Gastrocnemius medialis (tissue), 4 donors: ENCODE results near the gene PCNX2.

ENCODE experiments used
- POLR2A ChIP-seq, 2 donors: fragments of 450-650 bp; IDR thresholded peaks; one replicate each; pipeline ENCODE4 v1.6.1; 2017; ENCODE audit warnings: antibody characterized with exemption in 2 of 2, mild to moderate bottlenecking in 2 of 2, moderate library complexity in 2 of 2
- TF ChIP-seq, protein P1 (sequence below), 5 experiments: fragments of 450-650 bp in 3 of 5; fragments of 200-600 bp in 2 of 5; sonication (generic) in 2 of 5; IDR thresholded peaks in 4 of 5; conservative IDR thresholded peaks in 1 of 5; 1 replicate in 4 of 5; 2 replicates in 1 of 5; pipeline ENCODE4 v1.5.1; 2016 to 2019; ENCODE audit warnings: antibody characterized with exemption in 5 of 5, mild to moderate bottlenecking in 3 of 5, moderate library complexity in 3 of 5

DNA sequence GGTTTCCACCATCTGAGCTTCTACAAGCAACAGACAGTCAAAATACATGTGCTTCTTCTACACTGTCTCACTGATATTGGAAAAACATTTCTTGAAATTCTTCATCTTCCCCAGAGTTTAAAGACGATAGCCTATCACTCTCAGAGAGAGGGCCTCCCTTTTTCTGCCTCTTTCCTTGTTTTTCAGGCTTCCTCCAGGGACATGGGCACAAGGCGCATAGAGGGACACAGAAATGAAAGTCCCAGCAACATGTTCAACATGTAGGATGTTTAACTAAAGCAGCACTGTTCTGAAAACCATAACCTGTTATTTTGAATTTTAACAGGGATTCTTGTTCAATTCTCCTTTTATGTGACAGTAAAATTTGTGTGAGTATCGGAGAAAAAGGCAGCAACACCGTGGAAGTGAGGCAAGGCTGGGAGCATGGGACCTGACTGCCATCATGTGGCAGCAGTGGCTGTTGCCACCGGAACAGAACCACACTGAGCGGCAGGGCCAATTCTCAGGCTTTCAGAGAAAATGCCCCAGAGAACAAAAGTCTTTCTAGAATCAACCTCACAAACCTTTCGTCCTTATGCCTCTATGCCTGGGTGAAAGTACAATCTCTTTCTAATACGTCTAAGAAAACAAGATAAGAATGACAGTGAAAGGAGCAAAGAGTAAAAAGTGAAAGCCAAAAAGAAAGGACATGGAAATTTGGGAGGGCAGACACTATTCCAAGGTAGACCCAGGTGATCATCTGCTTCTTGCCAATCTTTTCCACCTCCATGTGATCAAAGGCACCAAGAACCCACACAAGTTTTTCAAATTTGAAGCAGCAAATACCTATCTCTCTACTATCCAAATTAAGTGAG is 54.5 kb downstream of the PCNX2 start:
- TF ChIP-seq, protein P1, sequence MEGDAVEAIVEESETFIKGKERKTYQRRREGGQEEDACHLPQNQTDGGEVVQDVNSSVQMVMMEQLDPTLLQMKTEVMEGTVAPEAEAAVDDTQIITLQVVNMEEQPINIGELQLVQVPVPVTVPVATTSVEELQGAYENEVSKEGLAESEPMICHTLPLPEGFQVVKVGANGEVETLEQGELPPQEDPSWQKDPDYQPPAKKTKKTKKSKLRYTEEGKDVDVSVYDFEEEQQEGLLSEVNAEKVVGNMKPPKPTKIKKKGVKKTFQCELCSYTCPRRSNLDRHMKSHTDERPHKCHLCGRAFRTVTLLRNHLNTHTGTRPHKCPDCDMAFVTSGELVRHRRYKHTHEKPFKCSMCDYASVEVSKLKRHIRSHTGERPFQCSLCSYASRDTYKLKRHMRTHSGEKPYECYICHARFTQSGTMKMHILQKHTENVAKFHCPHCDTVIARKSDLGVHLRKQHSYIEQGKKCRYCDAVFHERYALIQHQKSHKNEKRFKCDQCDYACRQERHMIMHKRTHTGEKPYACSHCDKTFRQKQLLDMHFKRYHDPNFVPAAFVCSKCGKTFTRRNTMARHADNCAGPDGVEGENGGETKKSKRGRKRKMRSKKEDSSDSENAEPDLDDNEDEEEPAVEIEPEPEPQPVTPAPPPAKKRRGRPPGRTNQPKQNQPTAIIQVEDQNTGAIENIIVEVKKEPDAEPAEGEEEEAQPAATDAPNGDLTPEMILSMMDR (IDR thresholded peaks at IDR 0.05 in 4 of 5, conservative IDR thresholded peaks at IDR 0.05 in 1 of 5) = peak; percentile 52 to 84 (median 71)
- TF ChIP-seq POLR2A (IDR thresholded peaks at IDR 0.05) = no peak
